ENCODE measurements around the gene TSPAN18.

Gene TSPAN18, protein sequence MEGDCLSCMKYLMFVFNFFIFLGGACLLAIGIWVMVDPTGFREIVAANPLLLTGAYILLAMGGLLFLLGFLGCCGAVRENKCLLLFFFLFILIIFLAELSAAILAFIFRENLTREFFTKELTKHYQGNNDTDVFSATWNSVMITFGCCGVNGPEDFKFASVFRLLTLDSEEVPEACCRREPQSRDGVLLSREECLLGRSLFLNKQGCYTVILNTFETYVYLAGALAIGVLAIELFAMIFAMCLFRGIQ

DNA sequence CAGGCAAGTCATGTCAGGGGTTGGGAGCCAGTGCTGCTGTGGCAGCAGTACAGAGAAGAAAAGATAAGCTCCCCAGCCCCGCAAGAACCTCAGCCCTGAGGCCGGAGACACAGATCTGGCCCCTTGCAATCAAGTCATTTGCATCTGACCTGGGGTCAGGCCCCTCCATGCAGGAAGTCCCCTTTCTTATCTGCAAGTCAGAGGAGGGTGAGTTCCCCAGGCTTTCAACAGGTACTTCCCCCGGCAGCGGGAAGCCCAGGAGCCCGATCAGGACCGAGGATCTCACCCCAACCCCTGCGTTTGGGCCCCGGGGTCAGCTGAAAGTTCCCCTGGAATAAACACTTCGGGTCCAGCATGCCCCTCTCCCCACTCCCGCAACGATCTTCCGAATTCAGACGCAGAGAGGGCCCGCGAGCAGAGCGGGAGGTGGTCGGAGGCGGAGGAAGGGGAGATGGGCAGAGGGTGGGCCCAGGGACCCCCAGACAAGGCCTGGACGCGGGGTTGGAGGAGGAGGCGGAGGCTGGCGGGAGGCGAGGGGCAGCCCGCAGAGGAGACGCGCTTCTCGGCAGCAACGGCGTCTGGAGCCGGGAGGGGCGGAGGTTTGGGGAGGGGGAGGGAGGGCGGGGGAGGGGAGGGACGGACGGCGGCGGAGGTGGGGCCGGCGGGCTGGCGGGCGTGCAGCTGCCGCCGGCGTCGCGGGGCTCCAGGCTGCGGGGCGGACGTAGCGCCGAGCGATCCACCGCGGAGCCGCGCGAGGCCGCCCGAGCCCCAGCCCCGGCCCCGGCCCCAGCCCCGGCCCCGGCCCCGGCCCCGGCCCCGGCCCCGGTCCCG lies at the start of gene TSPAN18:
Gene TSPAN18 (plus strand): TSS at position 680 of the 831 bp plus-strand sequence. CDS start 179,455 bp downstream, outside the sequence.
- DNase-seq, result peak; percentile 61

DNA sequence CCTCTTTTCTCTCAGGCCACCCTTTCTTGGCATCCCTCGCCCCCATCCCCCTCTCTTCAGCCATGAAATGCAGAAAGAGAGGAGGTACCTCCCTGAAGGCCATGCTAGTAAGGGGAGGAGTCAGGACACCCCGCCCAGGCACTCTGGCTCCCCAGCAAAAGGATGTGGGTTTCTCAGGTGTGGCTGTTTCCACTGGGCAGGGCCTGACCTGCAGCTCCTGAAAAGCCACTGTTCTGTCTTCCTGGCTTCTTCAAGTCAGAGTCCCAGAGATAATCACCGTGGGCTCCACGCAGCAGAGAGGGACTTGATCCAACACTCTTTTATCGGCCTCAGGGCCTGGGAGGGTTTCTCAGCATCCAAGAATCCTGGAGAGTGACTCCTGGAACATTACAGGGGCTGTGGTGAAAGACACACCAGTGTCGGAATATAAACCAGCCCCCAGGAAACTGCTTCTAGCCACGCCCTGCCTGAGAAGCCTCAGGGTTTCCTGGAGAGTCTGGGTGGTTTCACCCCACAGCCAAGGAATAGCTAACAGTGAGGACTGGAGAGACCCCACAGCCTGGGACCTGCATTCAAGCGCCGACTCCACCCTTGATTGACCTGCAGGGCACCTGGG lies 45.7 kb upstream of the TSPAN18 start:
- DNase-seq, result peak; percentile 68

DNA sequence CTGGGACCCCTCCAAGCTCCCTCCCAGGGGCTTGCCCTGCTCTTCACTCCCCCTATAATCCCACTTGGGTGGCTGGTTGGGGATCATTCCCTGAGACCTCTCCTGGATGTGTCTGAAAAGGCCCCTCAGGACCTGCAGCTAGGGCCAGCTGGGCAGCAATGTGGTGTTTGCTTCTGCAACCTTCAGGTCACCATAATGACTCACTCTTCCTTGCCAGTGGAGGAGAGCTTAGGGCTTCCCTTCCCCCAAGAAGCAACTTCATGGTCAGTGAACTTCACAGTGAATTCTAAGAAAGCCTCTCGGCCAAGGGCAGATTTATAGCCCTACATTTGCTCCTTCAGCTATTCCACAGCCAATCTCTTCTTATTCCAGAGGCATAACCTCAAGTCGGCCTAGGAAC lies 45.1 kb upstream of the TSPAN18 start:
- DNase-seq, result no peak

DNA sequence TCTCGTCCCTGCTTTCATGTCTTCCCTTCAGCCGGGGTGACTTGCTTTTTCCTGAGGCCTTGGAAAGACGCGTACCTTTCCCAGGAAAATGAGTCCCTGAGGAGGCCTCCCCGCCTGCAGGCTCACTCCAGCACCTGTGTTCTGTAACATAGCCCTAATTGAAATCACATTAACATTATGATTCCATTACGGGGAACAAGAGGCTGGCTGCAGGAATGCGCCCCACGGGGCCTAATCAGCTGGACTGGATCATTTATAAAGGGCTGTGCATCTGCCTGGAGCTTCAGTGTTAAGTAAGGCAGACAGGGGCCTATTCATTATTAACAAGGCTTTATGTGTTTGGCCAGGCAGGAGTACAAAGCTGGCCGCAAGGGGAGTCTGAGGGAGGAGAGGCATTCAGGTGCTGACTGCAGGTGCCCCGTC lies 41.9 kb upstream of the TSPAN18 start:
- no peak for DNase-seq

DNA sequence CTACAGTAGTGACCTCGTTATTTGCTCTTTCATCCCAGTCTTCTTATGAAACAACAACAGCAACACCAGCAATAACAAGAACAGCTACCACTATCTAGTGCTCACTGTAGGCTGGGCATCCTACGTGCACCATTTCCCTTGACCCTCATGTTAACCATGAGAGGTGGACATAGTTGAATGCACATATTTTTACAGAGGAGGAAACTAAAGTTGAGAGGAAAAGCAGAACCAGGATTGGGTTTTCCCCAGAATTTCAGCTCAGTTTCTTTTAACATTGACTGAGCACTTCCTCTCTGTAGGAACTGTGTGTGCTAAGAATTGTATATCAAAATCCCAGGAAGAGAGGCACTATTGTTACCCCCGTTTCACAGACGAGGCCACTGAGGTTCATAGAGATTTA lies 39.4 kb upstream of the TSPAN18 start:
- DNase-seq, result no peak

DNA sequence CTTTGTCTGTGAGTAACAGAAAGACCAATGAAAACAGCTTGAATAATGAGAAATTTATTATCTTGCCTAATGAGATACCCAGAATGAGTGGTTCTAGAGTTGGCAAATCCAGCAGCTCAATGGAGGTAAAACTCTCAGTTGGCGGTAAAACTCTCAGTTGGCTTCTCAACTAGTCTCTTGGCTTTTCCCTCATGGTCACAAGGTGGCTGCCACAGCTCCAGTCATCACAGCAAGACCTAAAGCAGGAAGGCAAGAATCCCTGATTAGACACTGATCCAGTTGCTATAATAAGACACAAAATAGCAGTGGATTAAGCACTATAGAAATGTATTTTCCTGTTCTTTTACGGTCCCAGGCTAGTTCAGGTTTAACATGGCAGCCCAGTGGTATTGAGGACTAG lies 37.5 kb upstream of the TSPAN18 start:
- DNase-seq, result no peak

DNA sequence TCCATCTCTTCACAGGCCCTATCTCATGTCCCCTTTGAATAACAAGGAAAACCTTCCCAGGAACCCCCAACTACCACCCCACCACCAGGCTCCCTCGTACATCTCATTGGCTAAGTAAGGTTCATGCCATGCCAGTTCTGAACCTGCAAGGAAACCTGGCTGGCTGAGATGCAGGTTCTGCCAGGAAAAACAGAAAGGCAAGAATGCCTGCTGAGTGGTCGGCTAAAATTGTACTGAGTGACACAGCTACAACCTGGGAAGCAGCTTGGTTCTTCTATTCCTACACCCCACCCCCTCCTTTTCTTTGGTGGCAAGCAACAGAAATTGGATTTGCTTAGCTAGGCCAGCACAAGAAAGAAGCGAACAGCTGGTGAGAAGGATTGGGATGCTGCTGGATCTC lies 36.1 kb upstream of the TSPAN18 start:
- DNase-seq, result no peak

DNA sequence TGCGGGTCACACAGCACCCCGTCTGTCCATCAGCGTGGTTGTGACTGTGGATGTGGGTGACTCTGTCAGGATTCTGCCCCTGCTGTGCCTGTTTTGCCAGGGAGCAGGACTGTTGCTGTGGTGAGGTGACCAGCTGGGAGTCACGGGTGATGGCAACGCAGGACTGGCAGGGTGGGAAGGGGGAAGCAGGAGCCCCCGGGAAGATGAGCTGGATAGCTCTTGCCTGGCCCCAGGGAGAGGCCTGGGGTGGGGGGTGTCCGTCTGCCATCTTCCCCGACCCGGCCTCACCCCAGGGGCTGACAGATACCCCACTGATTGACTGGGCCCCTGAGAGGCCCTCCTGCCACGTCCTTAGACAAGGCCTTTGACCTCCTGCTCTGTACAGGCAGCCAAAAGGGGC lies 34.3 kb upstream of the TSPAN18 start:
- no peak for DNase-seq

DNA sequence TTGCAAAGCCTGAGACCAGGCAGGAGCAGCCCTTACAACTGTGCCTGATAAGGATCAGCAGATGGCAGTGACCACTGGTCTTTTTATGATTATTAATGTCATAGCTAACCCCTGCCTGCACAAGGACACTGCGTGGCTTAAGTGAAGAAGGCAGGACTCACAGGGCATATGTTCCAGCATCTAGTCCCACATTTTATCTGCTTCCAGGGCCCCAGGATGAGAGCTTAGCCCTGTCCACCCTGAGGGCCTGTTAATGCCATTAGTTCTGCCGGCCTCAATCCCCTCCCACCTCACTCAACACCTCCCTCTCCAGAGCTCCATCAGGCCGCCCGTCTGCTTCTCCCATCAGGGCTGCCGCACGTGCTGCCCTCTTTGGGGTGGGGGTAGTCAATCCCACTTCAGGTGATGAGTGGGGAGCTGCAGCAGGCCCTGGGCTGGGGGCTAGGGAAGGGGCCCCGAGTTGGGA lies 33.1 kb upstream of the TSPAN18 start:
- no peak for DNase-seq

DNA sequence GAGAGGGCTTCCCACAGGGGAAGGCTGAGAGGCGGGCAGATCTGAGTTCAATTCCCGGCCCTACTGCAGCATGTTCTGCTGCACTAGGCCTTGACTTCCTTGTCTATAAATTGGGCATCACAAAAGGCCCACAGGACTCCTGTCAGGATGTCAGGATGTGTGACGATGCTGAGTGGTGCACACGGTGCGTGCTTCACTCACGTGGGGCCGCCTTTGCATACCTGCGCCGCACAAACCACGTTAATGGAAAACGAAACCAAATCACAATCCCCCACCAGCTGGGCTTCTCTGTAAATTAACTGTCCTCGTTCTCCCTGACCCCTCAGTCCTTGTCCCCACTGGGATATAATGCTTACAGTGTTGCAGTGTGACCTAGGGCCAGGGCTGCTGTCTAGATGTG lies 32.3 kb upstream of the TSPAN18 start:
- peak; percentile 14 for DNase-seq

DNA sequence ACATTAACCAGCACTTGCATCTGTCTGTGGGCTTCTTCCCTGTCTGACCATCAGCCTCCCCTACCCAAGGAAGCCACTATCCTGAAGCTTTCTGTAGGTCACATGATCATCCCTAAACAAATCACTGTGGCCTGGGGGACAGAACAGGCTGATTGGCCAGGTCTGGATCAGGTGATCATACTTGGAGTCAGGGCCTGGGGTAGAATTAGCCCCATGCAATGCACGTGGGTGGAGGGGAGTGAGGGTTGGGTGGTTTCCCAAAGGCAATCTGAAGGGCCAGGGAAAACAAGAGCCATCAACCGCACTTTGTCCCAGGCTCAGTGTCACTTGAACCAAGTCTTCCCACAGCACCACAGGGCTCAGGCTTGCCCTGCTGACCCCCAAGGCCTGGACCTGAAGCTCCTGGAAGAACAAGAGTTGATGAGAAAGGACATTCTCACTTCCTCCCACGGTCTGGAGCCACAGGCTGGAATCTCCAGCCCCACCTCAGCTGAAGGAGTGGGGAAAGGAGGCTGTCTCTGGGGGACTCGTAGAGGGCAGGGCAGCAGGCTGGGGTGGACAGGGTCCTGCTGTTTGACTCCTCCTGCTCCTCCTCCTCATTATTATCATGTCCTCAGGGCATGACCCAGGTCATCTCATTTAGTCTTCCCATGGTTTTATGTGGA lies 31.5 kb upstream of the TSPAN18 start:
- no peak for DNase-seq

DNA sequence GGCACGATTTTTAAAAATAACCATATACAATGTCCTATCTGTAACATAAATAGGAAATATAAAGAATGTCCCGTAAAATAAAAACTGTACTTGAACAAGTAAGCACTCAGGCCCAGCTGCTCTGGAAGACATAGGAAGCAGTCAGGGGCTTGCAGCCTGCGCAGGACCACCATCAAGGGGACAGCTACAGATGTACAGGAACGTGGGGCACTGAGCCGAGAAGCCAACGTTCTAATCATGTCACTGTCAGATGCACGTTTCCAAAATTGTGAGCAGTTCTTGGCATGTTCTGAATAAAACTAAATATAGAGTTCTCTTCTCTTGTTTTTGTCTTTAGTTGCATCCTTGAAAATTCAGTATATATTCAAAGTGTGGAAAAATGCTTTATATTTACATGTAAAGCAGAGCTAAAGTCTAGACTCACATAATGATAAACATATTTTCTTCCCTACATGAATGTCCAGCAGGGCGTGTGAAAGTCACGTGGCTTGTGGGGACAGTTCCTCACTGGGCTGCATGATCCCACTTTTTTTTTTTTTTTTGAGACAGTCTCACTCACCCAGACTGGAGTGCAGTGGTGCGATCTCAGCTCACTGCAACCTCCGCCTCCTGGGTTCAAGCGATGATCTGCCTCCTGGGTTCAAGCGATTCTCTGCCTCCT lies 28.4 kb upstream of the TSPAN18 start:
- no peak for DNase-seq

DNA sequence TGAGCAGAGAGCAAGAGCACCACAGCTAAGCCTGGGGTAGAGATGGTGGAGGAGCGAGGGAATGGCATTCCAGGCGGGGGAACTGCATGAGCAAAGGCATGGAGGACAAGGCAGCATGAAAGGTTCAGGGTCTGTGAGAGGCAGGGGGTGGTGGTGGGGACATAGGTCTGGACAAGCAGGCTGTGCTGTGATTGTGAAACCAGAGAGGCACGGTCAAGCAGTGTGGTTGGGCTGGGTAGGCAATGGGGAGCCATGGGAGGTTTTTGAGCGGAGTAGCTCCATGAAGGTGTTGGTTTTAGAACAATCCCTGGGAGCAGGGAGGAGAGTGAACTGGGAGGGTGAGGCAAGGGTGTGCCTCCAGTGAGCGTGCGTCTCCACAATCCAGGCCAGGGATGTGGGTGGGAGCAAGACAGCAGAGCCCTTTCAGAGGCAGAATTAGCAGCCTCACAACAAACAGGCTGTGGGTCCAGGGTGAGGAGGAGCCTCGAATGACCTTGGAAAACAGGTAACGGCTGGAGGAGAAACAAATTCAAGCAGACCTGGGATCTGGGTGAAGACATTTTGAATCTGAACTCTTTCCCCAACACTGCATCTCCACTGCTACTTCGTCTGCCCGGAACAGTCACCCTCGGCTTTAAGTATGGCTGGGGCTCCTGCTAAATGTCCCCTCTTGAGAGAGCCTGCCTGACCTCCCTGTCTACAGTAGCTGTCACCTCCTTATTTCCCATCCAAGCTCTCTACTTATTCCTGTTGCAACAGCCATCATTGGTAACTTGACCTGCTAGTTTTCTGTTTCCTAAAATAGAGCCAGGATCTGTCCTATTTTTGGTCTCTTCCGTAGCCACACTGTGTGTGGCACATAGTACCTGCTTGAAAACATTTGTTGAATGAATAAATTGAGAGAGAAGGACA lies 27.0 kb upstream of the TSPAN18 start:
- no peak for DNase-seq

DNA sequence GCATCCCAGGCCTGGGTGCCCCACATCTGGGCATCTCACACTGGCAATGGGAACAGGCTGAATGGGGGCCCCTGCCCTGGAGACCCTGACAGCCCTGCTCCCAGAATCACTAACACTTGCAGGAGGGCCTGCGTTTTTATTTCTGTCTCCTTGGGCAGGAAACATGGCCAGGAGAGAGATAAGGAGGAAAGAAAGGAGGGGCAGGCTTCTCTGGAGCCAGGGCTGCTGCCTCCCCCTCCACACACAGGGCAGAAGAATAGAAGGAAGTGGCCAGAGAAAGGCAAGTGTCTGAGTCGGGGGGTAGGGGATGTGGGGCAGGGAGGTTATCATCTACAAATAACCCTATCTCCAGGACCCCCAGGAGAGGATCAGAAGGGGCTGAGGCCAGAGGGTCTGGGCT lies 25.5 kb upstream of the TSPAN18 start:
- DNase-seq, result no peak

DNA sequence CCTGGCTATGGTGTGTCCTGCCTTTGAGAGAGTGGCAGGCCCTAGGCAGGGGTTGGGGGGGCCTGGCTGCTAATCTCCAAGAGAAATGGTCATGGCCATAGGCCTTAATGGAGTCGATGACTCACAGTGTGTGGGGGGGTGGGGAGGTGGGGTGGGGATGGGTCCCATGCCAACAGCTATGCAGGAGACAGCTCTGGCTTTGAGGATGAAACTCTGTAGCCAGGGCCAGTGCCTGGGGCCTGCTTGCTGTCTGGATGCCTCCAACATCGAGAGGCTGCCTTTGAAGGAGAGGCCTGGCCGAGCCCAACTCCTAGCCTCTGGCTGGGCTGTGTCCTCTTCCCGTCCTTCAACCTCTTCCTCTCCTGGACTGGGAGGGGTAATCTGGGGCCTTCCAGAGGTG lies 23.9 kb upstream of the TSPAN18 start:
- no peak for DNase-seq

DNA sequence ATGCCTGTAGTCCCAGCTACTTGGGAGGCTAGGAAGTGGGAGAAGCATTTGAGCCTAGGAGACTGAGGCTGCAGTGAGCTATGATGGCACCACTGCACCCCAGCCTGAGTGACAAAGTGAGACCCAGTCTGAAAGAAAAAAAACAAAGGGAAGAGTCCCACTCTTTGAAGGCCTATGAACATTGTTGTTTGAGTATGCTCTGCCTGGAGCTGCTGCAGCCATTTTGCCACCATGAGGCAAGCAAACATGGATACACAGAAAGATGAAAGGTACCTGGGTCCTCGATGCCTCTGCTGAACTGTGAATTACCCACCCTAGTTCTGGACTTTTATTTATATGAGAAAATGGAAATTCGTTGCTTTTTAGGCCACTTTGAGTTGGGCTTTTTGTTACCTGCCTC lies 19.7 kb upstream of the TSPAN18 start:
- DNase-seq, result no peak

DNA sequence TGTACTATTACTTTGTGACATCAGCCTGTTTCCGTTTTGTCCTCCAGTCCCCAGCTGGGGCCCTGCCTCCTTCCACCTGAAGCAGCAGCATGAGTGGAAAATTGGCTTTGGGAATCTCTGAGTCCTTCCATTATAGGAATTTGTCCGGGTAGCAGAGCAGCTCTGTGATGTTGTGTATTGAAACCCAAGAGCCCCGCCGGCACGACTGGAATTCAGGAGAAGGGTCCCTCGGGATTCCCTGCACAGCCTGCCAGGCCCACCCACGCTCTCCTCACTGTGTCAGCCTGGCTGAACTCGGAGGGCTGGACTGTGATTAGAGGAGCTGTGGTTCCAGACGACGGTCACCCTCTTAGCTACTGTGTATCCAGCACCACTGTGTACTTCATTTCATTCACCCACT lies 18.8 kb upstream of the TSPAN18 start:
- DNase-seq, result no peak

DNA sequence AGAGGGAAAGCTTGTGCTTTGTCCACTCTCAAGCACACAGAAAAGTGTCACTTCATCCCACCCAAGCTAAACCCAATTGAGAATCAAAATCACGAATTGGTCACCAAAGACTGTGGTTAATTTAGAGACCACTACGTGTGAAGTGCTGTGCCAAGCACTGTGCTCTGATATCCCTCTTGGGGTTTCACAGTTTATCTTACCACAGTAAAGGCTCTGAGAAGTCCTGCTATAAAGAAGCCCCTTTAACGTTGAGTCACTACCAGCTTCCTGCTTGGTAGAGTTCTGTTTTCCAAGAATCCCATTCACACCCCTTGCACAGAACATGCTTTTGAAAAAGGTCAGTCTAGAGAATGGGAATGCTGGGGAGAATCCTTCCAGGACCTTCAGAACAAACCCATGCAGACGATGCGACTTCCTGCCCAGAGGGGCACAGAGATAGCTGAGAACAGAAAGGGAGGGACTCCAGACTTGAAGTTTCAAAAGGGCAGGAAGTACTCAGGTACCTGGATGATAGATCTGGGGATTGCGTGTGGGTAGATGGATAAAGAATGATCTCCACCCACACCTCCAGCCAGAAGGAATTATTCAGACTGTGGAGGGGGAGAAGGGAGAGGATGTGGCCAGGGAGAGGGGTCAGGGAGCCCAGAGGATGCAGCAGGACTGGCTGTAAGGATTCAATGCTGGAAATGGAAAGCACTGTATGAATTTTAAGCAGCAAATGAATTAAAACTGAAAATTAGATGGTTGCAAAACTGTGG lies 18.1 kb upstream of the TSPAN18 start:
- no peak for DNase-seq

DNA sequence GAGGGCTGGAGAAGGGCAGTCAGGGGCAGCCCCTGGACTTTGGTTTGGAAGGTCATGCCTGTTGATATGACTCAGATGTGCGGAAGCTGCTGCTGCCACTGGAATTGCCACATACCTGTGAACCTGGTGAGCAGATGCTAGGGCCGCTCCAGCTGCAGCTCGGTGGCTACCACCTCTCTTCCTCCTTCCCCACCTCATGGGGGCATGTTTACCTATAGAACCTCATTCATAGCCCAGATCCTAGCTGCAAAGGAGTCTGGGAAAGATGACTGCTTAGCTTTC lies 17.5 kb upstream of the TSPAN18 start:
- DNase-seq, result no peak

DNA sequence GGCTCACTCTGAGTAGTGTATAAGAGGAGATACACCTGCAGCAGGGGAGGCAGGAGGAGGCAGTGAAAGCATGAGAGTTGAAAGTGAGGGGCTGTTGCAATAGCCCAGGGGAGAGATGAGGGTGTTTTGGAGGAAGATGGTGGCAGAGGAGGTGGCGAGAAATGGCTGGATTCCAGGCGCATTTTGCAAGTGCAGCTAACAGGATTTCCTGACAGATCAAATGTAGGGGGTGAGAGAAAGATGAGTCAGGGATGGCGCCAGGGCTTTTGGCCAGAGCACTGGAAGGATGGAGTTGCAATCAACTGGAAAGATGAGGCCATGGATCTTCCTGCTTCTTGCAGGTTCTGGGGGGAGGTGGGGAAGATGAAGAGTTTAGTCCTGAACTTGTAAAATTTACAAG lies 16.8 kb upstream of the TSPAN18 start:
- no peak for DNase-seq

DNA sequence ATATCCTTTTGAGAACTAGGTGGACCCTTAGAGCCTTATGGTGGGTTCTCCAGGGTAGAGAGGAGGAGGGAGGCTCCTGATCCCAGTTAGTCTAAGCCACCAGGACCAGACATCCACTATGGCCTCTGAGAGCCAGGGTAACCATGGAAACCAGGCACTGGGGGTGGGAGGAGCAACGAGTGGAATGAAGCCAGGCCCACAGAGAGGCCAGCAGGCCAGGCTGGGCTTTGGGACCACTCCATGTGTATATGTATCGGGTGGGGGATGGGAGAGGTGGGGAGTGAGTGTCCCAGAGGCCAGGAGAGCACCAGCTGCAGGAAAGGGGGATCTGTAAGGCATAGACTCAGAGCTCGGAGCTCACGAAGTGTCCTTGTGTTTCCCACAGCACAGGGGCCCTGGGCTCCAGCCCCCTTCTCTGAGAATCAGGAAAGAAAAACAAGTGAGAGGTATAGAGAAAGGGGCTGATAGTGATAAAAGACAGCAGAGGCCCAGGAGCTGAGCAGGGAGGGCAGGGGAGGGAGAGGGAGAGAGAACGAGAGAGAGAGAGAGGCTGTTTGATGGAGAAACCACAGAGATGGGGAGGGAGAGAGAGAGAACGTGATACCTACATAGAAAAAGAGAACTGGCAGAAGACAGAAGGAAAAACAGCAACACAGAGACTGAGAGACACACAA lies 15.5 kb upstream of the TSPAN18 start:
- DNase-seq, result no peak
